GM18502 (cell line): ENCODE results near the gene COX5A.

Source experiments
- ATAC-seq: cut with Tn5 transposase; IDR thresholded peaks from one replicate; pipeline ENCODE4 v1.9.1; 2021; ENCODE audit warnings: mild to moderate bottlenecking; ENCODE audit not compliant: unreplicated experiment, poor library complexity

COX5A gene

DNA sequence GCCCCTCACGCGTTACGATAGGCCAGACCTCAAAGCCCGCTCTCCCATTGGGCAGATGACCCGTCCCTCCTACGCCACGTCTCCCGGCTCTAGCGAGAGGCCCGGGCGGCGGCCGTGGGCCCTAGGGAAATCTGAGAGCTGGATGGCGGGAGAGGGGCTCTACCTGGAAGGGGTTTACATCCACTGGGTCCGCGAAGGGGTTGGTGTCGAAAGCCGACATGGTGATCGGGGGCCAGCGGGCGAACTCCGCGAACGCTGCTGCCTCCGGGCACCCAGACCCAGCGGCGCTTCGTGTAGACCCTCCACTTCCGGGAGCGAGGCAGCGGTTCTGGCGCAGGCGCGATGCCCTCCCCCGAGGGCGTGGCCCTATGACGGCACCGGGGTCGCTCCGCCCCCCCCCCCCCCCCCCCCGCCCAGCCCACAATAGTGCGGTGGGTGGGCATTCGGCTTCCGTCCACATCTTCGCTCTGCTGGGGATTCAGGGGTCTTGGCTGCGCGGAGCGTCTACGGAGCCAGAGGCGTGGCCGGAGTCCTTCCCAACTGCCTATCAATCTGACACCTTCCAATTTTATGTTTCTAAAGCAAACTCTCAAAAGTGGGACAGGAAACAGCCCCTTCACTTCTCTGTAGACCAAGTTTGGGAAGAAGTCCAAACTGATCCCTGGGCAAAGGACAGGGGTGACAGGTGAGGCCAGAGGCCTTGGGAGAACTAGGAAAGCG lies 64.7 kb downstream of the COX5A start, which contains the start of gene SCAMP2:
TSS of gene SCAMP2 (minus strand) at position 330 of the 720 bp plus-strand sequence. CDS start at position 220, 110 bp downstream.
- ATAC-seq = peak; percentile 82

GRCh38 chr15:74872702-74873035 lies 65.2 kb downstream of the COX5A start:
- no peak for ATAC-seq

DNA sequence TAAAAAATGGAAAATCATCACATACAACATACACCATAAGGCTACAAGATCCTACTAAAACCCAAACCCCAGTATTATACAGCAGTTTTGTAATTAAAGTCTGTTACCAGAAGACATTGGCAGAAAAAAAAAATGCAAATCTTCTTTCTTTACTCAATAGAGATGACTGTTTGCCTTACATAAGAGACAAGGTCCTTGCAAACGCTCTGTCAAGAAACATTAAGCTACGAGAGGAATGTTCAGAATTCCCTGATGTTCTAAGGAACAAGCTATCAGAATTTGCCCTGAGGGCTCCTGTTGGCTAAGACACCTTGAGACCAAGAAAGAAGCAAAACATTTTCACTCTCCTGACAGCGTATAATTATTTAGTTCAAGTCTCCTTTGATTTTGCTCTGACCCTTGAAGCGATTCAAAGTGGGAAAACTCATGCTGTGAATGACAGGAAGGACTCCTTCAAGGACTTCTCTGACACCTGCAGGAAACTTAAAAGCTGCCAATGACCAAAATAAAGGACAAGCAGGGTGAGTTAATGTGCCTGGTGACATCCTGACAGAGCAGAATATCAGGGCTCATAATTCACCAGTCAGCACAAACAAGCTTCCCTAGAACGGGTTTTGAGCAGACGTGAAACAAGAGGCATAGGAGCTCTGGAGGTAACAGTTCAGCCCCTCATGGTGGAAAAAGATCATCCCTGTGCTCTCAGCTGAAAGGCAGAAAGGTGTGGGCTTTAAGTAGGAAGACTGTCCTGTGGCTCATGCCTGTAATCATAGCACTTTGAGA lies 67.2 kb downstream of the COX5A start:
- no peak for ATAC-seq
